Endothelial cell of umbilical vein (primary cell): ENCODE data around the gene AGAP5. TPM values are rescaled to one million over a fixed set of nuclear protein-coding genes. Genes with fewer than 3 reads are reported as not detected.
"Not testable (repeated sequence)": the region's sequence is repeated elsewhere in the genome, so short reads cannot be mapped to it uniquely, and the experiment has no call there.

ENCODE experiments used
- BruUV-seq: library from RNA; stranded (reverse); fragments of 400-500 nt; replicated peaks from 2 replicates; lab custom pipeline; 2021; lab: Mats Ljungman, UMichigan
- CTCF ChIA-PET: fragments of 300-600, 350-600 bp; sonication (Branson Sonifier 250); formaldehyde crosslinking; loops from one replicate; lab custom pipeline; 2021; ENCODE audit warnings: antibody characterized with exemption, inconsistent platforms; lab: Charles Lee
- POLR2A ChIA-PET: fragments of 300-600, 350-600 bp; sonication (Branson Sonifier 250); formaldehyde crosslinking; loops from one replicate; lab custom pipeline; 2021; ENCODE audit warnings: antibody characterized with exemption, inconsistent platforms; lab: Charles Lee
- DNase-seq: peaks from one replicate; pipeline ENCODE4 v3.0.0-alpha.2; 2011; ENCODE audit warnings: low read depth, low spot score
- FAIRE-seq: peaks from 2 replicates; lab custom pipeline; 2011; peaks lifted over from hg19 to GRCh38; lab: Jason Lieb, UNC
- H2AFZ ChIP-seq: 2 replicates; pipeline ENCODE4 v1.6.0; 2012; ENCODE audit warnings: low read depth, low read length, control low read depth, inconsistent platforms
- H3K27ac ChIP-seq: 2 replicates; pipeline ENCODE4 v1.5.1; 2011; ENCODE audit warnings: low read depth, mild to moderate bottlenecking, control low read depth, low read length, moderate library complexity; ENCODE audit not compliant: insufficient read depth
- H3K27me3 ChIP-seq, 2 experiments: 2 replicates each; pipeline versions ENCODE4 v1.6.0 to v1.6.1; 2011; ENCODE audit warnings: low read length in 2 of 2, mixed read lengths in 1 of 2; ENCODE audit not compliant: control insufficient read depth in 2 of 2, insufficient read depth in 2 of 2
- H3K36me3 ChIP-seq, 2 experiments: 2 replicates in 1 of 2; 3 replicates in 1 of 2; pipeline ENCODE4 v1.5.1; 2011; ENCODE audit warnings: low read length in 2 of 2, mild to moderate bottlenecking in 1 of 2, moderate library complexity in 1 of 2; ENCODE audit not compliant: control insufficient read depth in 2 of 2, insufficient read depth in 2 of 2; ENCODE audit errors: extremely low read depth in 1 of 2
- H3K4me1 ChIP-seq: 3 replicates; pipeline ENCODE4 v1.5.1; 2011; ENCODE audit warnings: mild to moderate bottlenecking, low read length; ENCODE audit not compliant: control insufficient read depth, insufficient read depth; ENCODE audit errors: extremely low read depth
- H3K4me2 ChIP-seq: 2 replicates; pipeline ENCODE4 v1.6.1; 2011; ENCODE audit warnings: low read length, control low read depth, mixed read lengths; ENCODE audit not compliant: insufficient read depth
- H3K4me3 ChIP-seq, 3 experiments: fragments of 200-600 bp in 1 of 3; sonication (generic), shearing (Covaris generic) in 1 of 3; replicated peaks in 1 of 3; 2 replicates each; pipeline ENCODE4 v1.5.1; 2011 to 2016; ENCODE audit warnings: control low read depth in 3 of 3, low read length in 3 of 3, mild to moderate bottlenecking in 2 of 3, inconsistent platforms in 1 of 3, low read depth in 1 of 3, moderate library complexity in 1 of 3; ENCODE audit not compliant: insufficient read depth in 1 of 3
- H3K79me2 ChIP-seq: 2 replicates; pipeline ENCODE4 v1.6.0; 2012; ENCODE audit warnings: low read length, inconsistent platforms; ENCODE audit not compliant: control insufficient read depth, insufficient read depth
- H3K9ac ChIP-seq: replicated peaks from 2 replicates; pipeline ENCODE3; 2011; ENCODE audit warnings: low read length, control low read depth; ENCODE audit not compliant: insufficient read depth; ENCODE audit errors: extremely low read depth
- H3K9me1 ChIP-seq: replicated peaks from 3 replicates; pipeline ENCODE4 v1.6.0; 2011; ENCODE audit warnings: mild to moderate bottlenecking, low read length; ENCODE audit not compliant: control insufficient read depth, insufficient read depth; ENCODE audit errors: extremely low read depth
- H3K9me3 ChIP-seq: replicated peaks from 2 replicates; pipeline ENCODE4 v1.5.1; 2012; ENCODE audit warnings: low read length, inconsistent platforms; ENCODE audit not compliant: control insufficient read depth, insufficient read depth
- H4K20me1 ChIP-seq: replicated peaks from 2 replicates; pipeline ENCODE3; 2011; ENCODE audit warnings: mild to moderate bottlenecking, low read length; ENCODE audit not compliant: control insufficient read depth, insufficient read depth; ENCODE audit errors: extremely low read depth
- dilution Hi-C: fragments of 300-500 bp; cut with MboI; formaldehyde crosslinking; loops from one replicate; pipeline ENCODE4 v1.15.0; 2019; ENCODE audit warnings: low sequenced_read_pairs; ENCODE audit not compliant: extremely low pct_ligation_motif_present
- intact Hi-C: fragments of 100-400 bp; cut with micrococcal nuclease; formaldehyde crosslinking; loops from one replicate; pipeline ENCODE4 v1.10.0; 2022
- polyA plus RNA-seq, 4 experiments: library from polyadenylated mRNA; depleted of rRNA in 3 of 4; stranded (reverse) in 3 of 4; unstranded in 1 of 4; fragments of >200 nt; gene quantifications; 2 replicates each; pipeline versions ENCODE4 v1.2.1 to v1.2.3, GENCODE V29; 2011 to 2012; ENCODE audit warnings: missing spikeins in 1 of 4
- total RNA-seq: library from RNA; stranded (reverse); gene quantifications from 2 replicates; pipeline ENCODE4 v1.2.3, GENCODE V29; 2021

Gene AGAP5
- total and polyA plus RNA-seq, 2 donors (not counting 3 experiments of a cell fraction or from before 2014, with no cell fraction given), result 4.4 to 7.7 TPM

GRCh38 chr10:73665581-73665980 lies 32.3 kb downstream of the AGAP5 start:
- dilution Hi-C loops, H3K9ac ChIP-seq, H4K20me1 ChIP-seq, H3K36me3 ChIP-seq, H3K27me3 ChIP-seq, H3K9me1 ChIP-seq, H3K4me2 ChIP-seq, H3K4me1 ChIP-seq, intact Hi-C loops, H3K4me3 ChIP-seq, POLR2A ChIA-PET, FAIRE-seq, BruUV-seq, H3K27ac ChIP-seq, H3K79me2 ChIP-seq, DNase-seq, H3K9me3 ChIP-seq, H2AFZ ChIP-seq, CTCF ChIA-PET: not testable (repeated sequence)

- CTCF ChIA-PET, DNase-seq, dilution Hi-C loops, H3K9ac ChIP-seq, H3K9me1 ChIP-seq, H4K20me1 ChIP-seq, POLR2A ChIA-PET, intact Hi-C loops, H3K9me3 ChIP-seq, H3K4me3 ChIP-seq, FAIRE-seq, H3K27me3 ChIP-seq, H3K79me2 ChIP-seq, H3K4me2 ChIP-seq, H3K27ac ChIP-seq, H3K4me1 ChIP-seq, H2AFZ ChIP-seq, H3K36me3 ChIP-seq, BruUV-seq: not testable (repeated sequence)
Observed at GRCh38 chr10:73664156-73665040, 33.5 kb downstream of the AGAP5 start.

GRCh38 chr10:73663621-73664020 lies 34.3 kb downstream of the AGAP5 start:
- H3K4me1 ChIP-seq, intact Hi-C loops, FAIRE-seq, H4K20me1 ChIP-seq, H3K9ac ChIP-seq, CTCF ChIA-PET, H3K79me2 ChIP-seq, dilution Hi-C loops, H3K9me3 ChIP-seq, DNase-seq, H2AFZ ChIP-seq, H3K27me3 ChIP-seq, H3K27ac ChIP-seq, H3K36me3 ChIP-seq, POLR2A ChIA-PET, H3K9me1 ChIP-seq, H3K4me3 ChIP-seq, H3K4me2 ChIP-seq, BruUV-seq: not testable (repeated sequence)

- H4K20me1 ChIP-seq, H3K9me1 ChIP-seq, H3K79me2 ChIP-seq, H3K4me2 ChIP-seq, CTCF ChIA-PET, BruUV-seq, dilution Hi-C loops, intact Hi-C loops, H3K9me3 ChIP-seq, H3K4me1 ChIP-seq, H3K4me3 ChIP-seq, DNase-seq, POLR2A ChIA-PET, H3K27me3 ChIP-seq, H3K36me3 ChIP-seq, H3K9ac ChIP-seq, H3K27ac ChIP-seq, H2AFZ ChIP-seq, FAIRE-seq: not testable (repeated sequence)
Observed at GRCh38 chr10:73662705-73663104, 35.2 kb downstream of the AGAP5 start.
